Tibial nerve (tissue), 4 donors: Measurements from ENCODE around the gene AFF3.

Experiments
- EP300 ChIP-seq, 2 donors: sonication (generic); formaldehyde crosslinking; IDR thresholded peaks; one replicate each; pipeline ENCODE4 v1.6.1; 2017; ENCODE audit warnings: antibody characterized with exemption in 2 of 2, mild to moderate bottlenecking in 1 of 2
- POLR2A ChIP-seq, 2 donors: fragments of 450-650 bp; IDR thresholded peaks; one replicate each; pipeline ENCODE4 v1.6.1; 2017; ENCODE audit warnings: antibody characterized with exemption in 2 of 2, mild to moderate bottlenecking in 2 of 2, moderate library complexity in 2 of 2
- TF ChIP-seq, protein P1 (sequence below), 5 experiments: fragments of 200-600 bp in 3 of 5; fragments of 450-650 bp in 2 of 5; sonication (generic) in 3 of 5; IDR thresholded peaks; one replicate each; pipeline ENCODE4 v1.5.1; 2016 to 2019; ENCODE audit warnings: antibody characterized with exemption in 5 of 5, mild to moderate bottlenecking in 3 of 5, moderate library complexity in 2 of 5

DNA sequence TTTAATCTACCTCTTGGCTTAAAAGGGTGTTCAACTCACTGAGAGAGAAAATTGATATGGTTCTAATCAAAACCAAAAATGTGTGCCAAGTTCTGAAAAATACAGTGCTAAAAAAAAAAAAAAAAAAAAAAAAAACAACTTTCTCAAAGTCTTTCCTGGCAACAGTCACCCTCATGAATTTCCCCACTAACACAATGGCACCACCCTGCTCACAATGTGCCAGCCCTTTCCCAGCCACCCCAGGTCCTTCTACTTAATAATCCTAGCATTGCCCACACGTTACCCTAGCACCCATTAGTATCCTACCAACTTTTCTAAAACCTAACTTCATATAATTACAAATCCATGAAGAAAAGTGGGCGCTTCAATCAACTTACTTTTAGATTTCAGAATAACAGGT is 106.4 kb downstream of the AFF3 start:
- TF ChIP-seq, protein P1, sequence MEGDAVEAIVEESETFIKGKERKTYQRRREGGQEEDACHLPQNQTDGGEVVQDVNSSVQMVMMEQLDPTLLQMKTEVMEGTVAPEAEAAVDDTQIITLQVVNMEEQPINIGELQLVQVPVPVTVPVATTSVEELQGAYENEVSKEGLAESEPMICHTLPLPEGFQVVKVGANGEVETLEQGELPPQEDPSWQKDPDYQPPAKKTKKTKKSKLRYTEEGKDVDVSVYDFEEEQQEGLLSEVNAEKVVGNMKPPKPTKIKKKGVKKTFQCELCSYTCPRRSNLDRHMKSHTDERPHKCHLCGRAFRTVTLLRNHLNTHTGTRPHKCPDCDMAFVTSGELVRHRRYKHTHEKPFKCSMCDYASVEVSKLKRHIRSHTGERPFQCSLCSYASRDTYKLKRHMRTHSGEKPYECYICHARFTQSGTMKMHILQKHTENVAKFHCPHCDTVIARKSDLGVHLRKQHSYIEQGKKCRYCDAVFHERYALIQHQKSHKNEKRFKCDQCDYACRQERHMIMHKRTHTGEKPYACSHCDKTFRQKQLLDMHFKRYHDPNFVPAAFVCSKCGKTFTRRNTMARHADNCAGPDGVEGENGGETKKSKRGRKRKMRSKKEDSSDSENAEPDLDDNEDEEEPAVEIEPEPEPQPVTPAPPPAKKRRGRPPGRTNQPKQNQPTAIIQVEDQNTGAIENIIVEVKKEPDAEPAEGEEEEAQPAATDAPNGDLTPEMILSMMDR (IDR thresholded peaks at IDR 0.05): no peak
- TF ChIP-seq EP300 (IDR thresholded peaks at IDR 0.05): no peak
- TF ChIP-seq POLR2A (IDR thresholded peaks at IDR 0.05): no peak
